GM19238 (cell line): ENCODE data around the gene NT5DC2.
A peak's percentile ranks its signal among the peaks of the same experiment; 100 is the strongest.

Experiments used
- DNase-seq: peaks from one replicate; pipeline ENCODE4 v3.0.0; 2011; ENCODE audit warnings: low spot score; ENCODE audit not compliant: insufficient read length

NT5DC2 gene

GRCh38 chr3:52533623-52534280 is at the start of gene NT5DC2:
TSS of gene NT5DC2 (minus strand) at chr3:52533857. CDS start at chr3:52533737, 120 bp downstream.
- DNase-seq: peak; percentile 93

GRCh38 chr3:52574056-52574965 is 40.7 kb upstream of the NT5DC2 start:
- DNase-seq: no peak

- DNase-seq: no peak
Measured at GRCh38 chr3:52572221-52572620, 38.6 kb upstream of the NT5DC2 start.

GRCh38 chr3:52570076-52570475 is 36.4 kb upstream of the NT5DC2 start:
- no peak for DNase-seq

GRCh38 chr3:52568069-52568468 is 34.4 kb upstream of the NT5DC2 start:
- no peak for DNase-seq

- no peak for DNase-seq
Measured at GRCh38 chr3:52563984-52564383, 30.3 kb upstream of the NT5DC2 start.

- DNase-seq: no peak
Measured at GRCh38 chr3:52561028-52561747, 27.5 kb upstream of the NT5DC2 start.

- DNase-seq: no peak
Measured at GRCh38 chr3:52558436-52558835, 24.8 kb upstream of the NT5DC2 start.

- DNase-seq: no peak
Measured at GRCh38 chr3:52557011-52557960, 23.6 kb upstream of the NT5DC2 start.

- no peak for DNase-seq
Measured at GRCh38 chr3:52555056-52555455, 21.4 kb upstream of the NT5DC2 start.

- DNase-seq: no peak
Measured at GRCh38 chr3:52554026-52554755, 20.5 kb upstream of the NT5DC2 start.

- DNase-seq: no peak
Measured at GRCh38 chr3:52552089-52552488, 18.4 kb upstream of the NT5DC2 start.

- no peak for DNase-seq
Measured at GRCh38 chr3:52551118-52551517, 17.5 kb upstream of the NT5DC2 start.

GRCh38 chr3:52547143-52547542 is 13.5 kb upstream of the NT5DC2 start:
- no peak for DNase-seq

GRCh38 chr3:52546111-52546901 is 12.6 kb upstream of the NT5DC2 start:
- no peak for DNase-seq

GRCh38 chr3:52544937-52545336 is 11.3 kb upstream of the NT5DC2 start:
- DNase-seq: no peak

GRCh38 chr3:52541050-52541449 is 7.4 kb upstream of the NT5DC2 start:
- DNase-seq: no peak

GRCh38 chr3:52539010-52539653 is 5.5 kb upstream of the NT5DC2 start:
- no peak for DNase-seq
